ENCODE data around the gene DVL1.

Gene DVL1

GRCh38 chr1:1340185-1340584, 9.0 kb downstream of the DVL1 start:
- DNase-seq = no peak

DNA sequence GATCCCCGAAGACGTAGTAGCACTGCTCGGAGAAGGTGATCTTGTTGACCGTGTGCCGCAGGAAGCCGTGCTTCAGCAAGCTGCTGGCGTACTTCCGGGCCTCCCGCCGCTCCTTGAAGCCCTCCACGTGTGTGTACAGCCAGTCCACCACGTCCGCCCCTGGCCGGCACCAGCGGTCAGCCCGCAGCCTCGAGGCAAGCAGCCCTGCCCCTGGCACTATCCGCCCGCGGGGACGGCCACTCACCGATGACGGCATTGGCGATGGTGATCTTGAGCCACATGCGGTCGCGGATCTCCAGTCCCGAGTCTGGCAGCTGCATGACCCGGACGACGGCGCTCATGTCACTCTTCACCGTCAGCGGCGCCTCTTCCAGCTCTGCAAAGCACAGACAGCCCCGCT, 10.9 kb downstream of the DVL1 start:
- no peak for DNase-seq

GRCh38 chr1:1337793-1338147, 11.4 kb downstream of the DVL1 start:
- DNase-seq = no peak

GRCh38 chr1:1336931-1337792, 12.1 kb downstream of the DVL1 start:
- DNase-seq = no peak

DNA sequence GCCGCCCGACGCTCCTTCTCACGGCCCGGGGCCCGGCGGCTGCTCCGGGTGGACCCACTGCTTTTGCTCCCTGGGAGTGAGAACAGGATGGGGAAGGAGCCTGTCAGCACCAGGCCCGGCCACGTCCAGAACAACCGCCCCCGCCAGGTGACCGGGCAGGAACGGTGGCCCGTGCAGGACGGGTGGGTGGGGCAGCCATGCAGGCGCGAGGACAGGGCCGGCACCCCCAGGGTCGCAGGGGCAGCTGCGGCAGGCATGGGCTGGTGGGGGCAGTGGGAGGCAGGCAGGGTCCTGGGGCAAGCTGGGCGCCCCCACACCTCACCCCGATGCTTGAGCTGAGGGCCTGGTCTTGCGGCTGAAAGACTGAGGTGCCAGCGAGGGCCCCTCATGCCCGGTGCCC, 12.8 kb downstream of the DVL1 start:
- DNase-seq = no peak

- DNase-seq = no peak
Observed at GRCh38 chr1:1335792-1336248, 13.4 kb downstream of the DVL1 start.

DNA sequence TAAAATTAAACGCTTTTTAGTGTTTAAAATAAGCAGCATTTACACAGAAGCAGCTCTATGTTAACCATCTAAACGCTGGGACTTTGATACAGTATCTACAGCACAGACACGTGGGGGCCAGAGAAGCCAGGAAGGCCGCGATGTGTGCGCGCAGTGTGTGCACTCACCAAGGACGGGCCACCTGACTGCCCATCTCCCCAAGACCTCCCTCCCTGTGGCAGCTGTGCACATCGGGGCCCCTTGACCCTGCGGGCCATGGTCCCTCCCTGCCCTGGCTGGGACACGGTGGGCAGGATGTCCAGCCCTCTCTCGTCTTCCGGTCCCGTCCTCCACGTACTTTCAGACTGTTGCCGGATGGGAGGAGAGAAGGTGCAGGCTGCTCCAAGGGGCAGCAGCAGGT, 13.9 kb downstream of the DVL1 start:
- DNase-seq = no peak

- DNase-seq = no peak
Observed at GRCh38 chr1:1334835-1335234, 14.4 kb downstream of the DVL1 start.

DNA sequence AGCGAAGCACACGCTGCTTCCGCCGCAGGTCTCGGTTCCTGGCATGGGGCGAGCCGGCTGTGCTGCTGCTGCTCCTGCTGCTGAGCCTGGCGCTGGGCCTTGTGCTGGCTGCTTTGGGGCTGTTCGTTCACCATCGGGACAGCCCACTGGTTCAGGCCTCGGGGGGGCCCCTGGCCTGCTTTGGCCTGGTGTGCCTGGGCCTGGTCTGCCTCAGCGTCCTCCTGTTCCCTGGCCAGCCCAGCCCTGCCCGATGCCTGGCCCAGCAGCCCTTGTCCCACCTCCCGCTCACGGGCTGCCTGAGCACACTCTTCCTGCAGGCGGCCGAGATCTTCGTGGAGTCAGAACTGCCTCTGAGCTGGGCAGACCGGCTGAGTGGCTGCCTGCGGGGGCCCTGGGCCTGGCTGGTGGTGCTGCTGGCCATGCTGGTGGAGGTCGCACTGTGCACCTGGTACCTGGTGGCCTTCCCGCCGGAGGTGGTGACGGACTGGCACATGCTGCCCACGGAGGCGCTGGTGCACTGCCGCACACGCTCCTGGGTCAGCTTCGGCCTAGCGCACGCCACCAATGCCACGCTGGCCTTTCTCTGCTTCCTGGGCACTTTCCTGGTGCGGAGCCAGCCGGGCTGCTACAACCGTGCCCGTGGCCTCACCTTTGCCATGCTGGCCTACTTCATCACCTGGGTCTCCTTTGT, 15.5 kb downstream of the DVL1 start:
- DNase-seq = no peak

GRCh38 chr1:1332774-1333480, 16.3 kb downstream of the DVL1 start:
- DNase-seq = no peak

DNA sequence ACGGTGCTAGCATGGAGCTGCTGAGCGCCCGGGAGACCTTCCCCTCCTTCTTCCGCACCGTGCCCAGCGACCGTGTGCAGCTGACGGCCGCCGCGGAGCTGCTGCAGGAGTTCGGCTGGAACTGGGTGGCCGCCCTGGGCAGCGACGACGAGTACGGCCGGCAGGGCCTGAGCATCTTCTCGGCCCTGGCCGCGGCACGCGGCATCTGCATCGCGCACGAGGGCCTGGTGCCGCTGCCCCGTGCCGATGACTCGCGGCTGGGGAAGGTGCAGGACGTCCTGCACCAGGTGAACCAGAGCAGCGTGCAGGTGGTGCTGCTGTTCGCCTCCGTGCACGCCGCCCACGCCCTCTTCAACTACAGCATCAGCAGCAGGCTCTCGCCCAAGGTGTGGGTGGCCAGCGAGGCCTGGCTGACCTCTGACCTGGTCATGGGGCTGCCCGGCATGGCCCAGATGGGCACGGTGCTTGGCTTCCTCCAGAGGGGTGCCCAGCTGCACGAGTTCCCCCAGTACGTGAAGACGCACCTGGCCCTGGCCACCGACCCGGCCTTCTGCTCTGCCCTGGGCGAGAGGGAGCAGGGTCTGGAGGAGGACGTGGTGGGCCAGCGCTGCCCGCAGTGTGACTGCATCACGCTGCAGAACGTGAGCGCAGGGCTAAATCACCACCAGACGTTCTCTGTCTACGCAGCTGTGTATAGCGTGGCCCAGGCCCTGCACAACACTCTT, 17.0 kb downstream of the DVL1 start:
- DNase-seq = no peak

- no peak for DNase-seq
Observed at GRCh38 chr1:1331068-1331965, 17.9 kb downstream of the DVL1 start, which contains the start of gene TAS1R3. TSS of gene TAS1R3 (plus strand) at chr1:1331280. CDS start at chr1:1331346, 66 bp downstream.

GRCh38 chr1:1330366-1331067, 18.7 kb downstream of the DVL1 start:
- DNase-seq = no peak

DNA sequence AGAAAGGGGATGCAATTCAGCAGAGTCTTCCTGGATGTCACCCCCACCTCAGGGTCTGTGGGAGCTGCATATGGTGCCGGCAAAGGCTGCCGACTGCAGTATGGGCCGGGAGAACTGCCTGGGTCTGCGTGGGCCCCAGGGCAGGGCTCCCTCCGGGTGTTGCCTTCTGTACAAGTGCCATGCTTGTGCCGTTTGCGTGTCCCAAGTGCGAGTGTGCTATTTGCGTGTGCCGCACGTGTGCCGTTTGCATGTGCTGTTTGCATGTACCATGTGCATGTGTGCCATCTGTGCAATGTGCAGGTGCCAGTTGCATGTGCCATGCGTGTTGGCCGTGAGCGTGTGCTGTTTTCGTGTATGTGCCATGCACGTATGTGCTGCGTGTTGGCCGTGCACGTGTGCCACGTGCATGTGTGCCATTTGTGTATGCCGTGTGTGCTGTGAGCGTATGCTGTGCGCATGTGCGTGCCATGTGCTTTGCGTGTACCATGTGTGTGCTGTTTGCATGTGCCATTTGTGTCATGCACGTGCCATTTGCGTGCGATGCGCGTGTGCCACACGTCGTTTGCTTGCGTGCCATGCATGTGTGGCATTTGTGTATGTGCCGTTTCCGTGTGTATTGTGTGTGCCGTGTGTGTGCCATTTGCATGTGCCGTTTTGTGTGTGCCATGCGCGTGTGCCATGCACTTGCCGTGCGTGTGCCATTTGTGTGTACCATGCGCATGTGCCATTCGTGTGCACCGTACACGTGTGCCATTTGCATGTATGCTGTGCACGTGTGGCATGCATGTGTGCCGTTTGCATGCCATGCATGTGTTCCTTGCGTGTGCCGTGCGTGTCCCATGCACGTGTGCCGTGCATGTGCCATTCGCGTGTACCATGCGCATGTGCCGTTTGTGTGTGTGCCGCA, 19.7 kb downstream of the DVL1 start:
- DNase-seq = no peak

- no peak for DNase-seq
Observed at GRCh38 chr1:1328254-1328653, 21.0 kb downstream of the DVL1 start.

DNA sequence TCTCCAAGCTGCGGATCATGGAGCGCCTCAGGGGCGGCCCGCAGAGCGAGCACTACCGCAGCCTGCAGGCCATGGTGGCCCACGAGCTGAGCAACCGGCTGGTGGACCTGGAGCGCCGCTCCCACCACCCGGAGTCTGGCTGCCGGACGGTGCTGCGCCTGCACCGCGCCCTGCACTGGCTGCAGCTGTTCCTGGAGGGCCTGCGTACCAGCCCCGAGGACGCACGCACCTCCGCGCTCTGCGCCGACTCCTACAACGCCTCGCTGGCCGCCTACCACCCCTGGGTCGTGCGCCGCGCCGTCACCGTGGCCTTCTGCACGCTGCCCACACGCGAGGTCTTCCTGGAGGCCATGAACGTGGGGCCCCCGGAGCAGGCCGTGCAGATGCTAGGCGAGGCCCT, 21.9 kb downstream of the DVL1 start:
- DNase-seq = no peak

GRCh38 chr1:1326075-1326605, 23.1 kb downstream of the DVL1 start:
- no peak for DNase-seq

DNA sequence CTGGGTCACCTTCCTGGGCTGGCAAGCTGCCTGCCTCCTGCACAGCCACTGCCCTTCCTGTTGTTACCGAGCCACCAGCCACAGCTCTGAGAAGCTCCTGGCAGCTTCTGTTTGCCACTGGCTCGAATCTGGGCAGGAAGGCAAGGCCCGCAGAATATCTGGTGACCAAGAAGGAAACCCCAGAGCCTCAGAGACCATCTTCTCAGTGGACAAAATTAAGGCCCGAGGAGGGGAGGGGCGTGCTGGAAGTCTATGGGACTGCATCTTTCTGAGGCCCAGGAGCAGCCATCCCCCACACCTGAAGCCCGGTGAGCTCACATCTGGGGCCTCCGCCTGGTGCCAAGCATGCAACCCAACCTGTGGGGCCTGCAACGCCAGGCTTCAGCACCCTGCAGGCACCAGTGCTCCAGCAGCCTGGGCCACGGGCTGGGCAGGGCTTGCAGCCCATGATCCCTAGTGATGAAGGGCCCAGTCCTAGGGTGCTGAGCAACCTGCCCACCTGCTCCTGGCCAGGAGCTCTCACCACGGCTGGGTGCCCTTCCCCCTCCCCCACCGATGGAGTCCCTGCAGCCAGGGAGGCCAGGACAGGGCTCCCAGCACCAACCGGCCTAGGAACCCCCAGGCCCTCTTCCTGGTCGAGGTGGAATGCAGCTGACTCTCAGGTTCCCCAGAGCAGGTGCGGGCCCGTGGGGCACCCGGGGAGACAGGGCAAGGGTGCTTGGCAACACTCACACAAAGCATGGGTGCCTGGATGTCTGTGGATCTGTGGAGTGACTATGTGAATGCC, 23.7 kb downstream of the DVL1 start:
- DNase-seq = no peak
